HG03196 (cell line): ENCODE measurements around the gene VKORC1.

Experiments
- ATAC-seq: cut with Tn5 transposase; IDR thresholded peaks from one replicate; pipeline ENCODE4 v1.9.1; 2021; ENCODE audit not compliant: unreplicated experiment

VKORC1 gene

DNA sequence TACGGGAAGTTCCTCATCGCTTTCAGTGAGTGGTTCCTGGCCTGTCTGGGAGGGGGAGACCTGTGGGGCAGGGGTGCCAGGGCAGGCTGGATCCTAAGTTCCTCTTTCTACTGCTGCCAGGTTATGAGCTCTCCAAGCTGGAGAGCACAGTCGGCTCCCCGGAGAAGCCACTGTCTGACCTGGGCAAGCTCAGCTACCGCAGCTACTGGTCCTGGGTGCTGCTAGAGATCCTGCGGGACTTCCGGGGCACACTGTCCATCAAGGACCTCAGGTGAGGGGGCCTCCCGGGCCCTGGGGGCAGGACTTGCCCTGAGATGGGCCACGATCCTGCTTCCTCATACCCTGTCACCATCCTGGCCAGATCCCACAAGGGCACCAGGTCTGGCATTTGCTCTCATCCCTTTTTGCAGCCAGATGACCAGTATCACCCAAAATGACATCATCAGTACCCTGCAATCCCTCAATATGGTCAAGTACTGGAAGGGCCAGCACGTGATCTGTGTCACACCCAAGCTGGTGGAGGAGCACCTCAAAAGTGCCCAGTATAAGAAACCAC, 35.8 kb upstream of the VKORC1 start:
- no peak for ATAC-seq

GRCh38 chr16:31129568-31130335, 35.2 kb upstream of the VKORC1 start:
- no peak for ATAC-seq

GRCh38 chr16:31128711-31129567, 34.3 kb upstream of the VKORC1 start:
- ATAC-seq, result no peak

- no peak for ATAC-seq
Measured at GRCh38 chr16:31127182-31127581, 32.6 kb upstream of the VKORC1 start.

- ATAC-seq, result no peak
Measured at GRCh38 chr16:31125844-31126243, 31.2 kb upstream of the VKORC1 start.

GRCh38 chr16:31120129-31120528, 25.5 kb upstream of the VKORC1 start:
- no peak for ATAC-seq

- ATAC-seq, result no peak
Measured at GRCh38 chr16:31118223-31119155, 23.9 kb upstream of the VKORC1 start.

GRCh38 chr16:31117384-31118222, 23.0 kb upstream of the VKORC1 start, which contains the start of gene KAT8:
TSS of gene KAT8 (plus strand) at chr16:31117664. CDS start at chr16:31117682, 18 bp downstream.
- peak; percentile 86 for ATAC-seq

DNA sequence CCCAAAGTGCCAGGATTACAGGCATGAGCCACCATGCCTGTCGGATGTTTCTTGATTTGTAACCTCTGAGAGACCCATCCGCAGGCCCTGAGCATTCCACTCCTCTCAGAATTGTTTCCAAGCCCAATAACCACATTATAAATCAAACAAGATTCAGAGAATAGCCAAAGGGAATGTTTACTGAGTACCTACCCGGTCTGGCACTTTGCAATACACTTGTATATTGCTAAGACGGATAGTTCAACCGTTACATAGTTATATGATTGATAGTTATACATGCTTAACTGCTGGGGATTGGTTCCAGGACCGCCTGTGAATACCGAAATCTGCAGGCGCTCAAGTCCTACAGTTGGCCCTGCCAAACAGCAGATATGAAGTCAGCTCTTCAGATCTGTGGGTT, 19.9 kb upstream of the VKORC1 start:
- ATAC-seq, result no peak

DNA sequence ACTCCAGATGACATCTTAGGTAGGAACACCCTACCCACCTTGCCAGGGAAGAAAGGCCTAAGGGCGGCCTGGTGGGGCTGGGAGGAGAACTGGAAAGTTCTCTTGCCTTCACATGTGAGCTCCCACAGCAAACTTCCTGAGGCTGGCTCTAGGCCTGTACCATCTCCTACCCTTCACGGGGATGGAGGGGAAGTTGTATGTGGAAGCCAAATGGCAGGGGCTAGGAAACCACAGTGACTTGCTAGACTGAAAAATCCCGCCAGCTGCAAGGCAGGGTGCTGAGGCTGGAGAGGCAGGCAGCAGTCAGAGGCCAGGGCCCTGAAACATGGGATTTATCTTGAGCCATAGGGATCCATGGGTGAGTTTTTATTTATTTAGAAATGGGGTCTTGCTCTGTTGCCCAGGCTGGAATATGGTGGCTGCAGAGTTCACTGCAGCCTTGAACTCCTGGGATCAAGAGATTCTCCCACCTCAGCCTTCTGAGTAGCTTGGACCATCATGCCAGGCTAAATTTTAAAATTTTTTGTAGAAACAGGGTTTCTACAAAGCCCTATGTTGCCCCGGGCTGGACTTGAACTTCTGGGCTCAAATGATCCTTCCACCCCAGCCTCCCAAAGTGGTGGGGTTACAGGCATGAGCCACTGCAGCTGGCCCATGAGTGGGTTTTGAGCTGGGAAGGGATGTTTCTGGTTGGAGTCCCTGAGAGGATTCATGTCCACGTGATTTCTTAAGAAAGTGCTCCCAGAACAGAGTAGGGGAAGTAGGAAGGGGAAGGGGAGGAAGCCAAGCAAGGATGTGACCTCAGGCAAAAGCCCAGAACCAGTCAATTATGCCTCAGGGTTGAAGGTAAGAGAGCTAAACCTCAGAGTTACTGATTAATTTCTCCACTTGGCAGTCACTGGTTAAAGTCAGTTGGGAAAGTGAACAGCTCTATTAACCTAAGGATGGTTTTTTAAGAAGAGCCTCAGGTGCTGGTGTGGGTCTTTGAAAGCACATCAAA, 18.8 kb upstream of the VKORC1 start:
- no peak for ATAC-seq

DNA sequence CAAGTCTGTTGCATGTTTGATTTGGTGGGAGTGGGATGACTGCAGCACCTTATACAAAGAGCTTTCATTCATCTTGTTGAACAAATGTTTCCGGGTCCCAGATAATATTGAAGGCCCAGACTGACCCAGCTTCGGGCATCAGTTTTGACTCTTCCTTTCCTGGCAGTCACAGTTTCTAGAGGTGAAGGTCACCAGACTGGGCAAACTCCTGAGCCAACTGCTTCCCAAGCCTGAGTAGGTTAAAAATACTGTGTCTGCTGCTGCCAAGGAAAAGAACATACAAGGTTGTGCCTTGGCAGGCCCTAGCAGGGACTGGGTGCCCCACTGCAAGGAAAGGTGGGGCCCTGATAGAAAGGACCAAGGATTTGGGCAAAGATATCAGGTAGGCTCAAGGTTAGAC, 18.1 kb upstream of the VKORC1 start:
- no peak for ATAC-seq

DNA sequence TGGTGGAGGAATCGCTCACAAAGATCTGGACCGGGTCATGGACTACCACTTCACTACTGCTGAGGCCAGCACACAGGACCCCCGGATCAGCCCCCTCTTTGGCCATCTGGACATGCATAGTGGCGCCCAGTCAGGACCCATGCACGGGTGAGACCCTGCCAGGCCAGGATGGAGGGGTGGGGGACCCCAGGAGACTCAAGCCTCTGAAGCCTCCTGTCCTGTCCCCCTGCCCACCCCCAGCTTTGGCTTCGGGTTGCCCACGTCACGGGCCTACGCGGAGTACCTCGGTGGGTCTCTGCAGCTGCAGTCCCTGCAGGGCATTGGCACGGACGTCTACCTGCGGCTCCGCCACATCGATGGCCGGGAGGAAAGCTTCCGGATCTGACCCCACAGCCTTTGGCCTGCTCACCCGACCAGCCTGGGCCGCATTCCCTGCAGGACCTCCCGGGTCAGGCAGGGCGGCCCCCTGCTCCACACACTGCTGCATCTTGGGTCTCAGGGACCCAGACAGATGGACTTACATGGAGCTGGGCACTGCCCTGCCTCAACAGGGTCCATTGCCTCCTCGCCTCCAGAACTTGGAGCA, 17.4 kb upstream of the VKORC1 start:
- ATAC-seq, result no peak

DNA sequence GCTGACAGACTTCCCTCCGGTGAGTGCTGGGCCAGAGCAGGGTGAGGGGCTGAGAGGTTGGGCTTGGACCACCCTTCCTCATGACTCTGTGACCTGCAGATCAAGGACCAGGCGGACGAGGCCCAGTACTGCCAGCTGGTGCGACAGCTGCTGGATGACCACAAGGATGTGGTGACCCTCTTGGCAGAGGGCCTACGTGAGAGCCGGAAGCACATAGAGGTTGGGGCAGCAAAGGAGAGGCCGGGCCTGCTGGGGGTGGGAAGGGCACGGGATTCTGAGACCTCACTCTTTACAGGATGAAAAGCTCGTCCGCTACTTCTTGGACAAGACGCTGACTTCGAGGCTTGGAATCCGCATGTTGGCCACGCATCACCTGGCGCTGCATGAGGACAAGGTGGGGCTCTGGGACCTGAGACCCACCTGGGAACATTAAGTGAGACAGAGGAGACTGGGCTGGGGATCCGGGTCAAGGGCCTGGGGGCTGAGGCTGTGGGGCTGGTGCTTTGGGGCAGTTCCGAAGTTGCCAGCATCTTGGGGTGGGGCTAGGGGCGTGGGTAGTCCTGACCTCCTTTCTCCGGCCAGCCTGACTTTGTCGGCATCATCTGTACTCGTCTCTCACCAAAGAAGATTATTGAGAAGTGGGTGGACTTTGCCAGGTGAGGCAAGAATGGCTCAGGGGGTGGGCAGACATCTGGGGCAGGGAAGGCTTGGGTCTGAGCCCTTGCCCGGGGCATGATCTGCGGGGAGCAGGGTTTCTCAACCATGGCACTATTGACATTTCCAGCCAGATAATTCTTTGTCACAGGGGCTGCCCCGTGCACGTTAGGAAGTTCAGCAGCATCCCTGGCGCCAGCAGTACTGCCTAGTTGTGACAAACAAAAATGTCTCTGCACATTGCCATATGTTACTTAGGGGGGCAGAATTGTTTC, 15.8 kb upstream of the VKORC1 start:
- no peak for ATAC-seq

DNA sequence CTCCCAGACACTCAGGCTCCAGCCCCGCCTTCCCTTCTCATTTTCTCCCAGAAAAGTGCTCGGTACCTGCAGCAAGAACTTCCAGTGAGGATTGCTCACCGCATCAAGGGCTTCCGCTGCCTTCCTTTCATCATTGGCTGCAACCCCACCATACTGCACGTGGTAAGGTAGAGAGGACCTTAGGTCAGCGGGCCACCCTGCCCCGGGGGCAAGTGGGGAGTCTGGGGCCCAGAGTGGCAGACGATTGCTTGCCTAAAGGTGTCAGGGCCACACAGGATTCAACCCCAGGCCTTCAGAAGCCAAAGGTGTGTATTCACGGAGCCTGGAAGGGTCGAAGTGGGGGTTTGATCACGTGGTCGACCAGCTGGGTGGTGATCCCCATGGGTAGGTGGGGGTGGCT, 15.0 kb upstream of the VKORC1 start:
- no peak for ATAC-seq

DNA sequence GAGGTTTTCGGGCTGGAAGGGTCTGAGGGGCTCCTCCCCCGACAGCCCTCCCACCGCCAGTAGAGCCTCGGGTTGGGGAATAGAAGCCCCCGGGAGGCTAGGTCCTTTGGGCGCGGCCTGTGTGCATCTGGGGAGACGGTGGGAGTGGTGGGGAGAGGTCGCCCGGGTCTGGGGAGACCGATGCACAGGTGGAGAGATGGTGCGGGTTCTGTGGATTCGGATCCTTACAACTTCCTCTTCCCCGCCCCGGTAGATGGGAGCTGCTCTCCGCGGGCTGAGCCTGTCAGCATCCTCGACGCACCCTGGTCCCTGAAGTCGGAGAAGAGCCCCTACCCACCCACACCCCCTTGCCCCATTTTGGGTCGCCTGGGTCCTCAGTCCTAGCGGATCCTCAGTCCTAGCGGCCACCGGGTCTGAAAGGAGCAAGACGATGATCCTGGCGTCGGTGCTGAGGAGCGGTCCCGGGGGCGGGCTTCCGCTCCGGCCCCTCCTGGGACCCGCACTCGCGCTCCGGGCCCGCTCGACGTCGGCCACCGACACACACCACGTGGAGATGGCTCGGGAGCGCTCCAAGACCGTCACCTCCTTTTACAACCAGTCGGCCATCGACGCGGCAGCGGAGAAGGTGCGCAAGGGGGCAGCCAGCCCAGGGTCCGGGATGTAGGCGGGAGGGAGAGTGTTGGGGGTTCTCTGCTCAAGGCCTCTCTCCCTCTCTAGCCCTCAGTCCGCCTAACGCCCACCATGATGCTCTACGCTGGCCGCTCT, 14.4 kb upstream of the VKORC1 start:
- ATAC-seq, result no peak

DNA sequence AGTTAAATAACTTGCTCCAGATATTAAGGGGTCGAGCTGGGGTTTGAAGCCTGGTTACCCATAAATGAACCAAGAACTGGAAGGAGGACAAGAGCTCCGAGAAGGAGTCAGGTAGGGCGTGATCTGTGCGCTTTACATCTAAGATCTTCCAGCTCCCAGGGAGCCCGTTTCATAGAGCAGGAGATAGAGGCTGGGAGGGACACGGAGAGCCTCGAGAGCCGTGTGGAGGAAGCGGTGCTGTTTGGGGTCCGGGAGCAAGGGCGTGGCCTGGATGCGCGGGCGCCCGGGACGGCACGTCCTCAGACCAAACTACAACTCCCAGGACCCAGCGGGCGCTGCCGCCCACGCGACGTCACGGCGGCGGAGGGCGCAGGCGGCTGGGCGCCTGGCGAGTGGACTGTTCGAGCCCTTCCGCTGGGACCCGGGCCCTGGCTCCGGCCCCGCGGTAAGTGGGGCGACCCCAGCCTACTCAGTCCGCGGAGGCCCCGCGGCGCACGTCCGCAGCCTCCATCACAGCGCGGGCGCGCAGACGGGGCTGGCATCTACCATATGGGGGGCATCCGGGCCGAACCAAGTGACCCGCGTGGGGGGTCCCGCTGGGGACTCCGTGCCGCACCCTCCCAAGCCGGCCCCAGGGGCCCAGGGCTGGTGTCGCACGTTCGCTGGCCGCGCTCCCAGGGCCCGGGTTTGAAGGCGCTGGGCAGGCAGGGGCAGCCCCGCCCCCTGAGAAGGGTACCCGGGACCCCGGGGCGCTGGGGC, 13.6 kb upstream of the VKORC1 start, which contains the start of gene BCKDK:
BCKDK (plus strand) TSS at position 352 of the 759 bp plus-strand sequence. CDS start 838 bp downstream, outside the sequence.
- peak; percentile 81 for ATAC-seq
